Measurements from ENCODE around the gene JPT2.

The JPT2 gene

DNA sequence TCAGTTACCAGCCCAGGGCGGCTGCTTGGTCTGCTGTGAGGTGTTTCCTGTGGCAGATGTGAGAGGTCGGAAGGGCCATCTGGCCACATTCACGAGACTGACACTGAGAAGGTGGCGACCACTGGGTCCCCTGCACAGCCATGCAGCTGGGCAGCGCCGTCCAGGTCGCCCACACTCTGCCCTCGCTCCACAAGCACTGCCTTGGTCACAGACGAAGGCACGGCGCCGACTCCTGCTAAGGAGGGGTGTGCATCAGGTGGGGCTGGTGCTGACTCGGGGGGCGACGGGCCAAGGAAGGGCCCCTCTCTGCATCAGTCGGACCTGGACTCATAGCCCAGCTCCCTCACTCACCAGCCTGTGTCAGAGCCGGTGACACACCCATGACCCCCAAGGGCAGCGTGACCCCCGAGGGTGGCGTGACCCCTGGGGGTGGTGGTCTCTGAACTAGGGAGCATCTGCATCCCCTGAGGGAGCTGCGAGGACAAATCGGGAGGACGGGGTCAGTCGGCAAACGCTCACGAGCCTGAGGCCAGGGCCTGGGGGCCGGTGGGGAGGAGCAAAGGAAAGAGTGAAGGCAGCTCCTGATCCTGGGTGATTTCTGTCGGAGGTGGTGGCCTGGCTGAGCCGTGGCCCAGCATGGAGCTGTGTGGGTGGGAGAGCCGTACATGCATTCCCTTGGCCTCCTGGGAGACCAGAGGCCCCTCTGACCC is 62.9 kb downstream of the JPT2 start:
- DNase-seq = no peak

DNA sequence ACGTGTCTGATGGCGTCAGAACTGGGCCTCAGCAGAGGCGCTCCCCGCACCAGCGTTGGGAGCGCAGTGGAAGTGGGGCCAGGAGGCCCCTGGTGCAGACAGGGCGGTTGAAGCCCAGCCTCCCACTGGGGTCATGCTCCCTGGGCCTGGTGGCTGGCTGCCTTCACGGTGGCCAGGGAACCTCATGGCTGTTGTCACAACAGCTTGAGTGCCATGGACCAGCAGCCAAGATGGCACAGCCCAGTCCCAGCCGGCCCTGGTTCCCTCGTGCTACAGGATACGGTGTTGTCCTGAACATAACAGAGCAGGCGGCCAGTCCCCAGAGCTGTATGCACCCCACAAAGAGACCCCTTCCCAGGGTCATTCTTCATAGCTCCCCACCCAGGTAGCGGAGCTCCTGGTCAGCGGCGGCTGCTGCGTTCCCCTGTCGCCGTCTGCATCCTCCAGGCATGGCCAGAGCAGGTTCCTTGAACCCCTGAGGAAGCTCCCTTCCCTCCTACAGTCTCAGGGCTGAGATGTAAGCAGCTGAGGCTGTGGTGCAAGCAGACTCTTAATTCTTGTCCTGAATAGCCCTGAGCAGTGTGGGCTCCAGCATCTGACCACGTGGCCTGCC is 63.6 kb downstream of the JPT2 start:
- DNase-seq = no peak

DNA sequence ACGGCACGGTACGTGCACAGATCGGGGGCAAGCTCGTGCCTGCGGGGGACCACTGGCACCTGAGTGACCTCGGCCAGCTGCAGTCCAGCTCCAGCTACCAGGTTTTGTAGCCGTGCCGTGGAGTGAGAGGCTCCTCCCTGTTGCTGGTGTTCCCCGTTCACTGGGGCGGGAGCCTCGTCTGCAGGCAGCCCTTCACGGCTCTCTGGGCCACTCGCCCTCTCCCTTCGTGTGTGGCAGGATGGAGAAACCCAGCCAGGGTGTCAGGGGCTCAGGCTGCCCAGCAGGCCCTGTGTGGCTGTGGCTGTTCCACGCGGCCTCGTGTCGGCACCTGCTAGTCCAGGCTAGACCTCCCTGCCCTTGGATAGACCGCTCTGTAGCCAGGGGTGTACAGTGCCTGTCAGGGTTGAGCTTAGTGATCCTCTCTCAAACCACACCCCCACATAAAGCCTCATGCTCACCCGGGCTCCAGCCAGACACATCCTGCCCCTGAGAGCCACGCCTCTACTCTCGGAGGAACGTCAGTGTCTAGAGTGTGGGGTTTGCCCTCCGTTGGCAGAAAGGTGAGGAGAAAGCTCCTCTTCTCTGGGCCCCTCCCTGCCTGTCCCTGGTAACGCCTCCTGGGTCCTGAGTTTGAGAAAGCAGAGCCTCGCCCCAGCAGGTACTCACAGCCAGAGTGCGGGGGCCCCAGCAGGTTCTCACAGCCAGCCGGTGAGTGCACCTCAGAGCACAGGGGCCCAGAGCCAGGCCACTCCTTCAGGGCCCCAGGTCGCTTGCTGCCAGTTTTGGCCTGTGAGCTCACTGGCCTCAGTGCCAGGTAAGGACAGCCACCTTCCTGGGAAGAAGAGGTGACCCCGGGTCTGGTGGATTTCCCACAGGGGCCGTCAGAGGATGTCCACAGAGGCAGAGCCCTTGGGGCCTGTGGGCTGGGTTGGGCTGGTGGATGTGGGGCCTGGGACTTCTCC is 65.6 kb downstream of the JPT2 start:
- no peak for DNase-seq

DNA sequence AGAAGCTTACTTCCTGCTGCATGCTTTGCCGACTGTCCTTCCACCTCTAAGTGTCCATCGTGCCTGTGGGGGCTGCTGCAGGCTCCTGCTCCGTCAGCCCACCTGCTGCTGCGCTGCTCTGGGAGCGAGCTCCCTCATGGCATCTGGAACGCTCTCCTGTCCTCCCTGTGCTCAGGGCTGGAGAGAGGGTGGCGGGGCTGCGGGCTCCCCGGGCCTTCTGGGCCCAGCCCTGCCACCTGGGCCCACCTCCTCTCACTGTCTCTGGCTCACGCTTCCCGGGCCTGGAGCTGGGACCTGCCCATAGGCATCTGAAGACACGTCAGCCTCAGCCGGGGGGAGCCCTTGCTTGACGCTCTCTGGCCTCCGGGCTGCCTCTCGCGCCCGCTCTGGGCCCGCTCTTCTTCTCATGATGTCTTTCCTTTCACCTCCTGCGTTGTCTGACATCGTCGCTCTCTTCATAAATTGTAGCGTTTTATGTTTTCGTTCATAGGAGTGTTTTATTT is 66.3 kb downstream of the JPT2 start:
- DNase-seq = no peak

DNA sequence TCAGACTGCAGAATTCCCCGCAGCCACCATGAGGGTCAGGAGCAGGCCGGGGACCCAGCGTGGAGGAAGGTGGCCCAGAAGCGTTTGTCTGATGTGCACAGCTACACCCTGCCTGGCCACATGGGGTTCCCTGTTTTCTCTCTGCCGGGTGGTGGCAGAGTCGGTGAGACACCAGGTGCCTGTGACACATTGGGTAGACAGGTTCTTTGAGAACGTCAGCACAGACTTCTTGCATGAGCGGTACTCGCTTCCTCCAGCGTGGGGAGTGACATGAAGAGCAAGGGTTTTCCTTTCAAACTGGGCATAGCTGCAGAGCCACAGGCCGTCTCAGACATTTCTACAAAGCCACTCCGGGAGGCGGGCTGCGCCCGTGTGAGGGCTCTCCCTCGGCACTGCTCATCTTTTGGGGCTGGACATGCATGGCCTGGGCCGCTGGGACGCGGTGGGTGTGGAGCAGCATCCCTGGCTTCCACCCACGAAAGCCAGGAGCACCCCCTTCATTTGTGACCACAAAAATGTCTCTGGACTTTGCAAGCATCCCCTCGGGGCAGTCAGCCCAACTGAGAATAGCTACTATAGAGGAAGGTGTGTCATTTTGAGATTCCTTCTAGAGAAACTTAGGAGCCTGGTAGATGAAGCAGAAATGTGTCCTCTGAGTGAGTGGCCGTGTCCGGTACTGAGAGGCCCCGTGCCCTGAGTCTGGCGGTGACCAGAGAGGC is 67.3 kb downstream of the JPT2 start:
- no peak for DNase-seq

DNA sequence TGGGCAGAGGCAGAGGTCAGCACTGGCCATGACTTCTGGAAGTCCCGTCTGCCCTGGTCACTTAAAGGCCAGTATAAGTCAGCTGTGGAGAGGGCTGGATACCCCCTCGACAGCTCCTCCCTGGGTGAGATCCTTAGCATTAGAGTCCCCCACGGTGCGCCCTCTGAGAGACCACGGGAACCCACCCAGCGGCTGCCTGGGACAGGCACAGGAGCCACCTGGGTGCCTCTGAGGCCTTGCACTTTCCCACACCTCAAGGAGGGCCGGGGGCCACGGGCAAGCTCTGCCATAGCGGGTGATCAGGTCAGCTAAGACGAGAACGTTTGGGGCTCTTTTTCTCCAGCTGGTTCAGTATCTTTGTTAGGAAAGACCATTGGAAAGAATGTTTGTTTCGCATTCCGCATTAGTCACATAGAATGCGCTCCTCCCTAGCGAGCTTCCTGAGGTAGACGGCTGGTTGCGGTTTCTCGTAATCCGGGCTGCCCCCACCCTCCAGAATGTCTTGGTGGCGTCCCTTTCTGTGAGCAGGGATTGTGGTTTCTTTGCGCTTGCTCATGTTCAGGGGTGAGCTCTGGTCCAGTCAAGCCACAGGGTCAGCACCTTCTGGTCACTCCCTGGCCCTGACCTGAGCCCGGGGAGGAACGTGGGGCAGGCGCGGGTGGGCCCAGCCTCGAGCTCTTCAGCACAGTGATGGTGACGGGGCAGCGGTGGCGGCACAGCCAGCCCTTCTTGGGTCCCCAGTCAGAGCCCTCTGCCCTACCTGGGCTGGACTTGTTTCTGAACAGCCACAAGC is 68.0 kb downstream of the JPT2 start:
- no peak for DNase-seq

DNA sequence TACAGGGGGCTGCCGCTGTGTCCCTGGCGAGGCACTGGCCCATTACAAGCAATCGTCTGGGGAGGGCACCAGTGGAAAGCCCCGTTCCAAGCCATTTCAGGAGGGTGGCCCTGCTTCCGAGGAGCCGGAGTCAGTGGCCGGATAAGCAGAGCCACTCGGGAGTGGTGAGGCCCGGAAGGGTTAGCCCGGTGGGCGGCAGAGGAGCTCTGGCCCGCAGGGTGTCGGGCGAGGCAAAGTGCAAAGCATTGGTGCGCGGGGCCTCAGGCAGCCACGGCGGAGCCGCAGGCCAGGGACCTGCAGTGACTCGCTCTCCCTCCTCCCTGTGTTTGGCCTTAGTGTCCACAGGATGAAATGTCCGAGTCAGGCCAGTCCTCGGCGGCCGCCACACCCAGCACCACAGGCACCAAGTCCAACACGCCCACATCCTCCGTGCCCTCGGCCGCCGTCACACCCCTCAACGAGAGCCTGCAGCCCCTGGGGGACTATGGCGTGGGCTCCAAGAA is 68.7 kb downstream of the JPT2 start:
- no peak for DNase-seq

DNA sequence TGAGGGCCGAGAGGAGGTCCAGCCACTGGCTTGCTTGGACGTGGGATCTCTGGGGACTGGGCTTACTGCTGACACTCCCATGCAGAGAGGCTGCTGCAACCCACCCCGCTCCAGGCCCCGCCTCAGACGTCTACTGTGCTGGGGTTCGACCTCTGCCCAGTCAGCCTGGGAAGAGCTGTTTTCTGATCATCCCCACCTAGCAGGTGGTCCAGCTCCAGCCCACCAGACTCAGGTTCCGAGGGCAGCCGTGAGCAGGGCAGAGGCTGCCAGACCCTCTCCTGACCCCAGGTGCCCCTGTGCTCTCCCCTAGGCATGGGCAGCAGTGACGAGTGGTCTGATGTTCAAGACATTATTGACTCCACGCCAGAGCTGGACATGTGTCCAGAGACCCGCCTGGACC is 69.9 kb downstream of the JPT2 start:
- no peak for DNase-seq

DNA sequence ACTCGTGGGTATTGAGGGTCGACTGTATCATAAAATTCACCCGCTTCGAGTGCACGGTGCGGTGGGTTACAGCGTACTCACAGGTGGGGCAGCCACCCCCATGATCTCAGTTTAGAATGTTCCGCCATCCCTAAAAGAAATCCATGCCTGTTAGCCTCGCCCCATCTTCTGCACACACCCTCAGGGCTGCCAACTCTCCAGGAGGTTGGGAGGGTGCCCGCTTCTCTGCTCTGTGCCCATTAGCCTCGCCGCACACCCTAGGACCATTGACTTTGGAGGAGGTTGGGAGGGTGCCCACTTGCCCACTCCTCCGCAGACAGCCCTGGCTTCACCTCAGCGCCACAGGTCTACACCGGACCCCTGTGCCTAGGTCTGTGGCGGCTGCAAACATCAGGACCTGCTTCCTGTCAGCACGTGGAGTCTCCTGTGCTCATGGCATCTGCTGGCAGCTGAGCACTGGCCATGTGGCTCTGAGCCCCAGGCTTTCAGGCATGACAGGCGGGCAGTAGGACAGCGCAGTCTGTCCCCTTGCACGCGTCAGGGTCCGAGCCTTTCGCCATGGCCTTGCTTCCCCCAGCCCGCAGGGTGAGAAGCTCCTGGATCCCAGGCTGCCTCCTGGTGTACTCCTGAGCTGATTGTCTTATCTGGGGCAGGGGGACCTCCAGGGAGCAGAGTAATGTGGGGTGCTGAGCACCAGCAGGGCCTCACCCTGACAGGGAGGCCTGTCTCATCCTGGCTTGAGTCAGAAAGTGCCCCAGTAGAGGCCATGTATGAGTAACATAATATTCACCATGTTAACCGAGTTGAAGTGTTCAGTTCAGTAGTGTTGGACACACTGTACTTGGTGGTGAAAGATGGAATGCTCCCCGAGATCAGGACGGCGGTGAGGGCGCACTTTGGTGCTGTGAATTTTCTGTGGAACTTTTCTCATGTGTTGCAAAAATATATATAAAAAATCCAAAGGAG is 71.4 kb downstream of the JPT2 start:
- DNase-seq = no peak

Measured in NCI-H774 (cell line).